ENCODE results near the gene ELMOD3.
A peak's percentile ranks its signal among the peaks of the same experiment; 100 is the strongest.

The ELMOD3 gene

GRCh38 chr2:85428343-85428881 lies 73.8 kb downstream of the ELMOD3 start:
- Histone ChIP-seq H3K4me3 (no peak overlapping the region), H3K27me3 (no peaks in the 10 kb centered on the region), H3K36me3 (no peaks in the 10 kb centered on the region), H3K27ac (no peak overlapping the region), H3K4me1 (peaks cover 0 to 2% (median 1%) of the 10 kb centered on the region in 4 donors), H3K9me3 (no peaks in the 10 kb centered on the region)
- TF ChIP-seq CTCF (IDR thresholded peaks at IDR 0.05) = no peak
- no peak for DNase-seq
- intact Hi-C loops (cut with DNase I; ENCODE audit: low total_unique reads) = no loop called here

DNA sequence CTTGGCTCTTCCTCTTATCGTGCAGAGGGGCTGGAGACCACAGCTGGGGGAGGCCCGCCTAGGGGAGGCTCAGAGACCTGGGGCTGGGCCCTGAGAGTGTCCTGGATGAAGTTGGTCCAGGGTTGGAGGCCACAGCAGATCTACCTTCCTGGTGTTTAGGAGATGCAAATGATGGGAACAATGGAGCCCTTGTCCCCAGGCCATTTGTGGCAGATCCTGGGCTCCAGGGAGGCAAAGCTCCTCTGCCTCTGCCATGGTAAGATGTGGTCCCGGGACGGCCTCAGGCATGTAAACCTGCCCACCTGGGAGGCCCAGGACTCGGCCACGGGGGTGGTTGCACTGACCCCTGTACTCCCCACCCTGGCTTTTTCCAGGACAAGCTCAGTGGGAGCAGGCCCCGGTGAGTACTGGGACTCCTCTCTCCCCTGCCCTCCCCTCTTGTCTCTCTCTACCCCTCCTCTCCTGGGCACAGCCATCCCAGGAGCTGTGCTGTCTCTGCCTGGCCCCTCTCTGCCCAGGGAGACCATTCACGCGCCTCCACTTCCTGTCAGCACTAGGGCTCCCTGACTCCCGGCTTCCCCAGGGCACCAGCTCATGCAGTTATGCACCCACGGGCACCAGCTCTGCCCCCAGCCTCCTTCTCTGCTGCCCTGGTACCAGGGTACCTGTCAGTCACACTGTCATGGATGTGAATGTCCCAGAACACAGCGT lies 74.8 kb downstream of the ELMOD3 start:
- no peak overlapping the region for H3K4me3 ChIP-seq
- peaks cover 0 to 11% (median 10%) of the 10 kb centered on the region in 4 donors for H3K4me1 ChIP-seq
- no peak for TF ChIP-seq CTCF (IDR thresholded peaks at IDR 0.05)
- H3K27me3 ChIP-seq = no peaks in the 10 kb centered on the region
- intact Hi-C loops (cut with DNase I; ENCODE audit: low total_unique reads) = no loop called here
- H3K9me3 ChIP-seq = no peaks in the 10 kb centered on the region
- DNase-seq = no peak
- H3K36me3 ChIP-seq = no peaks in the 10 kb centered on the region
- H3K27ac ChIP-seq = no peak overlapping the region

DNA sequence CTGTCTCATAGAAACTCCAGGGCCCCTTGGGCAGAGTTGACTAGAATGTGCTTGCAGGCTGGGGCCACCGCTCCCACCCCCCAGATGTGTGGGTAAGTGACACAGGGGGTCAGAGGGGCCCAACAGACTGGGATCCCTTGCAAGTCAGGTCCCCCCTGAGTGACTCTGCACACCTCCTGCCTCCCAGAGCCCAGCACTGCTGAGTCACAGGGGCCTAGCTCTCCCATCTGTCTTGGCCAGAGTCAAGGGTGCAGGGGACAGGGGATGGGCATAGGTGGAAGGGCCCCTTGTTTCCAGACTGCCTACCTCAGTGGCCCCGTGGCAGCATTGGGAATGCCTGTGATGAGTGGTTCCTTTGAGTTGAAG lies 75.3 kb downstream of the ELMOD3 start:
- no peak overlapping the region for H3K4me3 ChIP-seq
- intact Hi-C loops (cut with DNase I; ENCODE audit: low total_unique reads) = no loop called here

DNA sequence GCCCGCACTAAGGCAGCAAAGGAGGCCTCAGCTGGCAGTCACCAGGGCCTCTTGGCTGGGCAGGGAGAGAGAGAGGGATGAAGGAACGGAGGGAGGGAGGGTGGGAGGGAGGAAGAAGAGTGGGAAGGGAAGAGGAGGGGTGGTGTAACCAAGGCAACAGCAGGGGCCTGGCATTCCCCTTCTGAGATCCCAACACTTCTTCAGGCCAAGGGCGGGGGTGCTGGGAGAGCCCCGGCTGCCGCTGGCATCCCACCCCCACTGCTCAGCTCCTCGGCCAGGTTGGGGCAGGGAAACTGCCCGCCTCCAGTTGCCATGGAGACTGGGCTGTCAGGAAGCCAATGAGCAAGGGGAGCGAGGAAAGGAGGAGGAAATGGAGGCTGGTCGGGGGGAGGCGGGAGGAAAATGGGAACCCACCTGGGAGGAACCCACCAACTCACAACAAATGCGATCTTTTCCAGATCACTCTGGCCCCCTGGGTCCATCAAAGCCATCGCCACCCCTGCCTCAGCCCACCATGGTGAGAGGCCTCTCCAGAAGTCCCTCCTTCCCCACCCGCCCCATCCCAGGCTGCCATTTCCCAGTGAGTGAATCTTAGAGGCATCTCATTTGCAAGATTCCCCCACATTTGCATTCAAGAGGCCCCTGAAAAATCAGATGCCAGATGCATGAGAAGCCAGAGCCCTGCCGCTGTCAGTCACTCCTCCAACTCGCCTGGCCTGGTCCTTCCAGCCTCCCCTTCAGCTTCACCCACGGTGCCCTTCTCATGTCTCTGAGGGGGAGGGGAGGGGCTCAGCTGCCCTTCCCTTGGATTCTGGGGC lies 76.4 kb downstream of the ELMOD3 start:
- Histone ChIP-seq H3K27ac (no peak overlapping the region), H3K4me1 (peaks cover 0 to 16% (median 13%) of the 10 kb centered on the region in 4 donors), H3K9me3 (no peaks in the 10 kb centered on the region), H3K4me3 (no peak overlapping the region), H3K27me3 (no peaks in the 10 kb centered on the region), H3K36me3 (no peaks in the 10 kb centered on the region)
- peak in 1 of 2 donors; percentile 65 for DNase-seq
- intact Hi-C loops (cut with DNase I; ENCODE audit: low total_unique reads) = no loop called here
- no peak for TF ChIP-seq CTCF (IDR thresholded peaks at IDR 0.05)

More for the DNA sequence above, 75.3 kb downstream of the ELMOD3 start:
- TF ChIP-seq CTCF (IDR thresholded peaks at IDR 0.05) = no peak
- H3K9me3 ChIP-seq = no peaks in the 10 kb centered on the region
- no peak overlapping the region for H3K27ac ChIP-seq
- H3K36me3 ChIP-seq = no peaks in the 10 kb centered on the region
- peak in 1 of 2 donors; percentile 64 for DNase-seq
- no peaks in the 10 kb centered on the region for H3K27me3 ChIP-seq
- H3K4me1 ChIP-seq = peaks cover 0 to 14% (median 12%) of the 10 kb centered on the region in 4 donors

DNA sequence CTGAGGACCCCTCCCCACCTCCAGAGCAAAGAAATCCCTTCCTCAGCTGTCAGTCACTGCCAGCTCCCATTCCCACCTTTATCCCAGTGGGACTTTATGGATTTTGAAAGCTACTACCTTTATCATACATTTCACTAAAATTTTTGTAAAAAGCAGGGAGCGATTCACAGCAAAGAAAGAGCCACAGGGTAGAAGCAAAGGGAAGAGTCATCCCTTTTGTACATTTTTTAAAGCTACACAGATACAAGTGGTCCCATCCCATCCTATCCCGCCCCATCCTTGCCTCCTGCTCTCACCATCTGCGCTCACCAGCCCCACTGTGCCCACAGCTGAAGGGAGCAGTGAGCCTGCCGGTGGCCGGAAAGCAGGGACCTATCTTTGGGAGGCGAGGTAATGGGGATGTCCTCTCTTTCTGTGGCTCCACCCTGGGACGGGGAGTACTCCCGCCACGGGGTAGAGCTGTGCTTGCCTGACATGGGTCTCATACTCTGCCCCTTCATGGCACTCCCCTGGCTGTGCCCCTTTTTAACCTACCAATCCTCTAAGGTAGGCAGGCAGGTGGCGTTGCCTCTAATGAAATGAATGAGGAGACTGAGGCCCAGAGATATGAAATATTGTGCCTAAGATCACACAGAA lies 77.1 kb downstream of the ELMOD3 start:
- peaks cover 0 to 23% (median 14%) of the 10 kb centered on the region in 4 donors for H3K4me1 ChIP-seq
- no peaks in the 10 kb centered on the region for H3K27me3 ChIP-seq
- intact Hi-C loops (cut with DNase I; ENCODE audit: low total_unique reads) = no loop called here
- peak in 1 of 2 donors; percentile 62 for DNase-seq
- H3K27ac ChIP-seq = no peak overlapping the region
- TF ChIP-seq CTCF (IDR thresholded peaks at IDR 0.05) = no peak
- H3K36me3 ChIP-seq = no peaks in the 10 kb centered on the region
- no peak overlapping the region for H3K4me3 ChIP-seq
- no peaks in the 10 kb centered on the region for H3K9me3 ChIP-seq

Measured in tibial artery (tissue), 4 donors.